ENCODE results near the gene MAPK8.

MAPK8 gene

DNA sequence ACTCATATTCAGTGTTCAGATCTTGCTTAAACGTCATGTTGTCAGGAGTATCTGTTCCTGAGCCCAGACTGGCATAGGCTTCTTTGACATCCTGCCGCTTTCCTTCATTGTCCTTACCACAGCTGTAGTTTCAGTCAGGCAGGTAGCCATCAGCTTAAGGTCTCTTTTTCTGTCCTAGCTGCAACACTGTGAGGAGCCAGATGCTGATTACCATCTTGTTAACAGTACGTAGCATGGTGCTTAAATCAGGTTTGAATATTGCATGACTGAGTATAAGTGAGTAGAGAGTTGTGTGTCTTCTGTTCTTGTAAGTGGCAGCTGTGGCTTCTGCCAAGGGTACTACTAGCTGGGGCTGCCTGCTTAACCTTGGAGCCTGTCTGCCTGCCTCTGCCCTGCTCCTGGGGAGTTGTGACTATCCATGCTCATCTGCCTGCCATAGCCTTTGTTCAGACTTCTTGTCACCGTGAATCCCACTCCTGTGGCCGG, 92.6 kb downstream of the MAPK8 start:
- H3K4me3 ChIP-seq (ENCODE audit: low read depth, low read length) = no peak overlapping the region
- TF ChIP-seq, protein P1, sequence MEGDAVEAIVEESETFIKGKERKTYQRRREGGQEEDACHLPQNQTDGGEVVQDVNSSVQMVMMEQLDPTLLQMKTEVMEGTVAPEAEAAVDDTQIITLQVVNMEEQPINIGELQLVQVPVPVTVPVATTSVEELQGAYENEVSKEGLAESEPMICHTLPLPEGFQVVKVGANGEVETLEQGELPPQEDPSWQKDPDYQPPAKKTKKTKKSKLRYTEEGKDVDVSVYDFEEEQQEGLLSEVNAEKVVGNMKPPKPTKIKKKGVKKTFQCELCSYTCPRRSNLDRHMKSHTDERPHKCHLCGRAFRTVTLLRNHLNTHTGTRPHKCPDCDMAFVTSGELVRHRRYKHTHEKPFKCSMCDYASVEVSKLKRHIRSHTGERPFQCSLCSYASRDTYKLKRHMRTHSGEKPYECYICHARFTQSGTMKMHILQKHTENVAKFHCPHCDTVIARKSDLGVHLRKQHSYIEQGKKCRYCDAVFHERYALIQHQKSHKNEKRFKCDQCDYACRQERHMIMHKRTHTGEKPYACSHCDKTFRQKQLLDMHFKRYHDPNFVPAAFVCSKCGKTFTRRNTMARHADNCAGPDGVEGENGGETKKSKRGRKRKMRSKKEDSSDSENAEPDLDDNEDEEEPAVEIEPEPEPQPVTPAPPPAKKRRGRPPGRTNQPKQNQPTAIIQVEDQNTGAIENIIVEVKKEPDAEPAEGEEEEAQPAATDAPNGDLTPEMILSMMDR (IDR thresholded peaks at IDR 0.05; ENCODE audit: low read depth, low read length) = no peak

DNA sequence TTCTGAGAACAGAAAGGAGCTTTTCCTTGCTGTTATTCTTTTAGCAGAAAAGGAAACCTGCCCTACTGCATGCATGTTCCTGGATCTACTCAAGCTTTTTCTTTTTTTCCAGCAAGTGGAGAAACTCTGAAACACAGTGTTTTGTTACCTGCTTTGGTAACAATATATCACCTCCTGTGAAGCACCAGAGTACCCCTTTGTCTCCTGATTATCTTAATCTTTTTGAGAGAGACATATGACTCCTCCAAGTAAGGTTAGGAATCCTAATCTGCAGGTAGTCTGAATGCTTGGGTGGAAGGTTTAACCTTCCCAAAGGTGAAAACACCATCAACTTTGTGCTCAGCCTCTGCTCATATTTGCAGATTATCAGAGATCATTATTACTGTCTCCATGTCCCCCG, 93.1 kb downstream of the MAPK8 start:
- TF ChIP-seq, protein P1 (IDR thresholded peaks at IDR 0.05; ENCODE audit: low read depth, low read length) = no peak
- H3K4me3 ChIP-seq (ENCODE audit: low read depth, low read length) = no peak overlapping the region

DNA sequence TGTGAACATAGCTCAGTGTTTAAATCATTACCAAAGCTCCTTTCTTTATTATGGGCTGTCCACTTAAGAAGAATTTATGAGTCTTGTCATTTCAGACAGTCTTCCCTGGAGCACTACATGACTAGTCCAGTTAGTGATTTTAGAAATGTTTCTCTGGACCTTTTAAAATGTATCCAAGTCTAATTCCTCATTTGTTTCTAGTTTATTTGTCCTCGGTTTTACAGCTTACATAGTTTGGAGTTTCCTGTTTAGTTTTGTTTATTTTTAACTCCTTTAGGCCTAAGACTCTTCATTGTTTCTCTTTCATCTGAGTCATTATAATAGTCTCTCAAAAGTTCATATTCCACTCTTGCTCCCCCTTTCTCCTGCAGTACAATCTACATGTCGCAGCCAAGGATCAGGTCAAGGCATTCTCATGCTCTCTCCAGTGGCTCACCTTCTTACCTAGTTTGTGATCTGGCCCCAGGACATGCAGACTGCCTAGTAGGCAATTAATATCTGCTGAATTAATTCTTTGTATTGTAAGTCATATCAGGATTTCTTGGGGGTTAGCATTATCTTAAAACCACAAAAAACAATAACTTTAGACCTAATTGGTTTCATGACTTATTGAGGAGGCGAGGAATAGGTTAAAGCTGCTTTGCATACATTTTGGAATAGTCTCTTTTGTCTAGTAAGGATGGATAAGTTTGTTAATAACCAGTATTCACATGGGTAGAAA, 93.8 kb downstream of the MAPK8 start:
- TF ChIP-seq, protein P1 (IDR thresholded peaks at IDR 0.05; ENCODE audit: low read depth, low read length) = no peak
- no peak overlapping the region for H3K4me3 ChIP-seq (ENCODE audit: low read depth, low read length)

DNA sequence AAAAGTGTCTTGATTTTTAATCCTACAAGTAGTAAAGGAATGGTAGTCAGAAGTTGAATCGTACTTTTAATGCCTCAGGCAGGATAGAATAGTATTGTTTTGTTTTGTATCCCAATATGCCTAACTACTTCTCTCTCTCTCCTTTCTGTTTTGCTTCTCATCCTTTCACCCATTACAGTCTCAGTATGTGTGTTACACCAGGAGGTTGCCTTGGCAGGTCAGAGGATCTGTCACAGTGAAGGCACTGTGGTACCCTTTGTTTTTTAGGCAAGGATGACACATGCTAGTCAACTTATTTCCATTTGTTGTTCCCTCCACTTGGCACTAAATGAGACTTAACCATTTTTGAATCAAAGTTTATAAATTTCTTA, 94.4 kb downstream of the MAPK8 start:
- TF ChIP-seq, protein P1 (IDR thresholded peaks at IDR 0.05; ENCODE audit: low read depth, low read length) = no peak
- H3K4me3 ChIP-seq (ENCODE audit: low read depth, low read length) = no peak overlapping the region

DNA sequence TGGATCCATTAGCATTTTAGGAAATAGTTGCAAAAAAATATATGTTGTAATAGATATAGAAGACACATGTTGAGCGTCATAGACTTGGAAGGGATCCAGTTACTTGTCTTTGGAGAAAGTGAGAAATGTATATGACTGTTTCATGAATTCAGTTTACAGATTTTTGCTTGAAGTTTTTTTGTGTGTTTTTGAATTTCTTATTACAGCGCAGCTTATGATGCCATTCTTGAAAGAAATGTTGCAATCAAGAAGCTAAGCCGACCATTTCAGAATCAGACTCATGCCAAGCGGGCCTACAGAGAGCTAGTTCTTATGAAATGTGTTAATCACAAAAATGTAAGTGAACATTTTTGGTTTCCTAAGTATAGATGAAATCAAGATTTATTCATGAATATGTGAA, 98.2 kb downstream of the MAPK8 start:
- TF ChIP-seq, protein P1 (IDR thresholded peaks at IDR 0.05; ENCODE audit: low read depth, low read length) = no peak

DNA sequence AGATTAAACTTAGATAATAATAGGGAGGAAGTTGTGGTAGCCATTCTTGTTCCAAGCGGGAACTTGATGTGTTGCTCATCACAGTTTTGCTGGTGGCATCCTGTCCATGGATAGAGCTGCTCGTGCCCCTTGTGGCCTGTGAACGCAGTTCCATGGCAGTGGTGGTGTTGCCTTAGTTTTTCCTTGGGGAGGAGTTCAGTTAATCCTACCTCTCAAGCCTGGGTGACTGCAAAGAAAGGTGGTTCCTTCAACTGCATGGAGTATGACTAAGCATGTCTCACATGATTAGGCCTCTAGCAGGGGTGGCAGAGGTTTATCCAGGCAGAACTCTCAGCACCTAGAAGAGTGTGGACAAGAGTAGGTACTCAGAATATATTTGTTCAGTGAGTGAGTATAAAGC, 99.7 kb downstream of the MAPK8 start:
- no peak overlapping the region for H3K4me3 ChIP-seq (ENCODE audit: low read depth, low read length)
- TF ChIP-seq, protein P1 (IDR thresholded peaks at IDR 0.05; ENCODE audit: low read depth, low read length) = no peak

More for the DNA sequence above, 98.2 kb downstream of the MAPK8 start:
- H3K4me3 ChIP-seq (ENCODE audit: low read depth, low read length) = no peak overlapping the region

DNA sequence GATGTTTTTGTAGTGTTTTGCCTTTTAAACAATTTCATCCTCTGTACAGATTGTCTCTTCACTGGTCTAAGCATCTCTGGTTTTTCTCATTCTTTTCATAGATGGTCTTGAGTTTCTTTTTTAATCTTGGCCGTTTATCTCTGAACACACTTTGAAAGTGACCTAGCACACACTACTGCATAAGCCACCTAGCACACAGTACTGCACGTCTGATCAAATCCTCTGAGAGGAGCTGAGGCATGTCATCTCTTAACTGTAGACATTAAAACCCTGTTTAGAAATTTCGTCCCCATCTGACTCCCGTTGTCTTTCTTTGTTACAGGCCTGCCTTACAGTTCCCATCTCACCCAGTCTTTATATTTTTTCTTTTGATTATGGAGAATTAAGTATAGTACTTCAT, 100.2 kb downstream of the MAPK8 start:
- H3K4me3 ChIP-seq (ENCODE audit: low read depth, low read length) = no peak overlapping the region
- TF ChIP-seq, protein P1 (IDR thresholded peaks at IDR 0.05; ENCODE audit: low read depth, low read length) = no peak
